PC-3 (cell line): ENCODE results near the gene ARHGDIG. TPM values are rescaled to one million over a fixed set of nuclear protein-coding genes. Genes with fewer than 3 reads are reported as not detected.

Experiments used
- ATAC-seq: fragments of 200-7000 bp; cut with Tn5 transposase; 2 replicates; pipeline ENCODE4 v1.9.1; 2020; ENCODE audit warnings: mild to moderate bottlenecking, moderate library complexity
- BruUV-seq: library from RNA; stranded (reverse); fragments of 400-500 nt; replicated peaks from 2 replicates; lab custom pipeline; 2021; lab: Mats Ljungman, UMichigan
- CTCF ChIA-PET: fragments of 300-600 bp; sonication (Branson Sonifier 250); formaldehyde crosslinking; loops from one replicate; lab custom pipeline; 2022; ENCODE audit warnings: antibody characterized with exemption; lab: Charles Lee
- POLR2A ChIA-PET: fragments of 300-600 bp; sonication (Branson Sonifier 250); formaldehyde crosslinking; loops from one replicate; lab custom pipeline; 2022; ENCODE audit warnings: antibody characterized with exemption; ENCODE audit not compliant: unreplicated experiment; lab: Charles Lee
- DNase-seq: peaks from one replicate; pipeline ENCODE4 v3.0.0-alpha.2; 2015
- H2AFZ ChIP-seq: fragments of 300-600 bp; sonication (generic); 2 replicates; pipeline ENCODE4 v1.6.0; 2016; ENCODE audit warnings: antibody characterized with exemption, low read length
- H3F3A ChIP-seq: fragments of 300-600 bp; sonication (generic); one replicate; pipeline ENCODE4 v1.6.0; 2017; ENCODE audit warnings: antibody characterized with exemption, low read length, control low read depth, mild to moderate bottlenecking; ENCODE audit not compliant: unreplicated experiment
- H3K27ac ChIP-seq: fragments of 300-600 bp; sonication (generic); 2 replicates; pipeline ENCODE4 v1.5.1; 2016; ENCODE audit warnings: mild to moderate bottlenecking, low read length
- H3K27me3 ChIP-seq: fragments of 300-600 bp; sonication (generic); 2 replicates; pipeline ENCODE4 v1.6.1; 2016; ENCODE audit warnings: low read length, mixed read lengths
- H3K36me3 ChIP-seq: fragments of 300-600 bp; sonication (generic); 2 replicates; pipeline ENCODE4 v1.6.1; 2016; ENCODE audit warnings: low read depth, mixed run types, low read length, mixed read lengths
- H3K4me1 ChIP-seq: fragments of 300-600 bp; sonication (generic); 2 replicates; pipeline ENCODE4 v1.5.1; 2016; ENCODE audit warnings: low read length; ENCODE audit not compliant: insufficient read depth
- H3K4me2 ChIP-seq: fragments of 300-600 bp; sonication (generic); 2 replicates; pipeline ENCODE4 v1.6.0; 2016; ENCODE audit warnings: low read length
- H3K4me3 ChIP-seq: fragments of 300-600 bp; sonication (generic); 2 replicates; pipeline ENCODE4 v1.5.1; 2016; ENCODE audit warnings: mild to moderate bottlenecking, low read length, mixed read lengths
- H3K79me2 ChIP-seq: fragments of 300-600 bp; sonication (generic); 2 replicates; pipeline ENCODE4 v1.6.1; 2017; ENCODE audit warnings: low read length, mixed read lengths
- H3K9ac ChIP-seq: fragments of 300-600 bp; sonication (generic); 2 replicates; pipeline ENCODE4 v1.6.0; 2016; ENCODE audit warnings: mild to moderate bottlenecking, low read length
- H3K9me2 ChIP-seq: fragments of 300-600 bp; sonication (generic); replicated peaks from 2 replicates; pipeline ENCODE4 v1.6.1; 2016; ENCODE audit warnings: mixed run types, low read length, mixed read lengths
- H3K9me3 ChIP-seq: fragments of 300-600 bp; sonication (generic); 2 replicates; pipeline ENCODE4 v1.6.1; 2016; ENCODE audit warnings: low read length, mixed read lengths
- H4K20me1 ChIP-seq: fragments of 300-600 bp; sonication (generic); 2 replicates; pipeline ENCODE4 v1.6.1; 2016; ENCODE audit warnings: low read length, mixed read lengths
- CTCF ChIP-seq: fragments of 300-600 bp; sonication (generic); conservative IDR thresholded peaks from 2 replicates; pipeline ENCODE4 v1.5.1; 2017; ENCODE audit warnings: antibody characterized with exemption, low read depth, mild to moderate bottlenecking, low read length
- EZH2 ChIP-seq: fragments of 300-600 bp; sonication (generic); IDR thresholded peaks from one replicate; pipeline ENCODE4 v1.6.1; 2017; ENCODE audit warnings: antibody characterized with exemption, mild to moderate bottlenecking, low read length; ENCODE audit not compliant: unreplicated experiment
- EZH2phosphoT487 ChIP-seq: fragments of 300-600 bp; sonication (generic); IDR thresholded peaks from 2 replicates; pipeline ENCODE4 v1.6.1; 2018; ENCODE audit warnings: mild to moderate bottlenecking, antibody characterized with exemption, low read length, borderline replicate concordance
- intact Hi-C: fragments of 100-400 bp; cut with micrococcal nuclease; formaldehyde crosslinking; loops from 2 replicates; pipeline ENCODE4 v1.9.0; 2023
- total RNA-seq: library from RNA; depleted of rRNA; stranded (reverse); fragments of >200 nt; gene quantifications from 2 replicates; pipeline ENCODE4 v1.2.3, GENCODE V29; 2014

The ARHGDIG gene
- total RNA-seq, 1 experiment from 2014 or later = not detected

- no peak overlapping the region for H3K4me3 ChIP-seq
- no peak overlapping the region for H2AFZ ChIP-seq
- no peak for DNase-seq
- CTCF ChIA-PET = no interaction called here
- H3K9me2 ChIP-seq = no peaks in the 10 kb centered on the region
- BruUV-seq = no TSS peak
- intact Hi-C loops = no loop called here
- TF ChIP-seq EZH2 = no peak
- no peak for TF ChIP-seq EZH2phosphoT487
- no peak for TF ChIP-seq CTCF
- no peak overlapping the region for H3K9ac ChIP-seq
- peaks cover 18% of the 10 kb centered on the region for H3K4me1 ChIP-seq
- H3K27ac ChIP-seq = no peak overlapping the region
- no peaks in the 10 kb centered on the region for H3K27me3 ChIP-seq
- no peaks in the 10 kb centered on the region for H3F3A ChIP-seq
- H3K36me3 ChIP-seq = no peaks in the 10 kb centered on the region
- H3K4me2 ChIP-seq = no peak overlapping the region
- H3K79me2 ChIP-seq = peaks cover 35% of the 10 kb centered on the region
- H4K20me1 ChIP-seq = no peaks in the 10 kb centered on the region; the same call in 1 of the 2 replicates
- H3K9me3 ChIP-seq = no peaks in the 10 kb centered on the region
- no peak for ATAC-seq
- POLR2A ChIA-PET = no interaction called here
Measured at GRCh38 chr16:324201-324450, 43.7 kb downstream of the ARHGDIG start.

- BruUV-seq = no TSS peak
- H3K27ac ChIP-seq = no peak overlapping the region
- H3F3A ChIP-seq = no peaks in the 10 kb centered on the region
- H3K4me3 ChIP-seq = no peak overlapping the region
- no peaks in the 10 kb centered on the region; the same call in 1 of the 2 replicates for H4K20me1 ChIP-seq
- DNase-seq = no peak
- ChIA-PET CTCF (no interaction called here), POLR2A (no interaction called here)
- intact Hi-C loops = no loop called here
- no peaks in the 10 kb centered on the region for H3K9me3 ChIP-seq
- H3K79me2 ChIP-seq = peaks cover 38% of the 10 kb centered on the region
- TF ChIP-seq EZH2 = no peak
- no peak for TF ChIP-seq EZH2phosphoT487
- no peak for TF ChIP-seq CTCF
- H3K9me2 ChIP-seq = no peaks in the 10 kb centered on the region
- H3K9ac ChIP-seq = no peak overlapping the region
- no peak overlapping the region for H3K4me2 ChIP-seq
- H3K36me3 ChIP-seq = no peaks in the 10 kb centered on the region
- H2AFZ ChIP-seq = no peak overlapping the region
- ATAC-seq = no peak
- H3K4me1 ChIP-seq = peaks cover 18% of the 10 kb centered on the region
- no peaks in the 10 kb centered on the region for H3K27me3 ChIP-seq
Measured at GRCh38 chr16:324451-325334, 44.3 kb downstream of the ARHGDIG start.
